ENCODE data around the gene EYA4. TPM values are rescaled to one million over a fixed set of nuclear protein-coding genes. Genes with fewer than 3 reads are reported as not detected.

EYA4 gene
- total RNA-seq, 1 donor from 2014 or later: 15.4 TPM

GRCh38 chr6:133241901-133242636, 912 bp downstream of the EYA4 start:
- Histone ChIP-seq H3K27ac (replicated peaks) (peak overlapping the region; percentile 89), H3K27me3 (ENCODE audit: low read depth) (peaks cover 69% of the 10 kb centered on the region)

GRCh38 chr6:133242637-133243585, 1.8 kb downstream of the EYA4 start:
- H3K36me3 ChIP-seq: no peaks in the 10 kb centered on the region
- DNase-seq: peak; percentile 18
- H3K4me1 ChIP-seq: peaks cover 39% of the 10 kb centered on the region
- H3K27ac ChIP-seq (replicated peaks): peak overlapping the region; percentile 89
- peaks cover 74% of the 10 kb centered on the region for H3K27me3 ChIP-seq (ENCODE audit: low read depth)
- peak overlapping the region; percentile 76 for H3K4me3 ChIP-seq
- no peaks in the 10 kb centered on the region for H3K9me3 ChIP-seq (replicated peaks)
- intact Hi-C loops (cut with micrococcal nuclease): no loop called here
- no peak for TF ChIP-seq CTCF (IDR thresholded peaks at IDR 0.05; ENCODE audit: borderline replicate concordance)

More at GRCh38 chr6:133241901-133242636, 912 bp downstream of the EYA4 start:
- no peaks in the 10 kb centered on the region for H3K36me3 ChIP-seq
- intact Hi-C loops (cut with micrococcal nuclease): no loop called here
- H3K9me3 ChIP-seq (replicated peaks): no peaks in the 10 kb centered on the region
- peaks cover 45% of the 10 kb centered on the region for H3K4me1 ChIP-seq
- no peak for TF ChIP-seq CTCF (IDR thresholded peaks at IDR 0.05; ENCODE audit: borderline replicate concordance)
- H3K4me3 ChIP-seq: peak overlapping the region; percentile 76
- DNase-seq: peak; percentile 19

- Histone ChIP-seq H3K27ac (replicated peaks) (peak overlapping the region; percentile 89), H3K27me3 (ENCODE audit: low read depth) (peaks cover 74% of the 10 kb centered on the region), H3K4me3 (peak overlapping the region; percentile 76), H3K4me1 (peaks cover 39% of the 10 kb centered on the region), H3K9me3 (replicated peaks) (no peaks in the 10 kb centered on the region), H3K36me3 (no peaks in the 10 kb centered on the region)
- no peak for TF ChIP-seq CTCF (IDR thresholded peaks at IDR 0.05; ENCODE audit: borderline replicate concordance)
- intact Hi-C loops (cut with micrococcal nuclease): no loop called here
- DNase-seq: no peak
These were observed 2.7 kb downstream of the EYA4 start for GRCh38 chr6:133243723-133244305.

GRCh38 chr6:133244519-133244918, 3.4 kb downstream of the EYA4 start:
- Histone ChIP-seq H3K27ac (replicated peaks) (peak overlapping the region; percentile 89), H3K27me3 (ENCODE audit: low read depth) (peaks cover 81% of the 10 kb centered on the region), H3K9me3 (replicated peaks) (no peaks in the 10 kb centered on the region), H3K4me1 (peaks cover 35% of the 10 kb centered on the region), H3K36me3 (no peaks in the 10 kb centered on the region), H3K4me3 (peak overlapping the region; percentile 76)
- TF ChIP-seq CTCF (IDR thresholded peaks at IDR 0.05; ENCODE audit: borderline replicate concordance): no peak
- intact Hi-C loops (cut with micrococcal nuclease): no loop called here
- DNase-seq: no peak

- peak overlapping the region; percentile 76 for H3K4me3 ChIP-seq
- no peak for TF ChIP-seq CTCF (IDR thresholded peaks at IDR 0.05; ENCODE audit: borderline replicate concordance)
- peaks cover 35% of the 10 kb centered on the region for H3K4me1 ChIP-seq
- H3K27ac ChIP-seq (replicated peaks): peak overlapping the region; percentile 89
- peaks cover 83% of the 10 kb centered on the region for H3K27me3 ChIP-seq (ENCODE audit: low read depth)
- intact Hi-C loops (cut with micrococcal nuclease): no loop called here
- no peak for DNase-seq
- no peaks in the 10 kb centered on the region for H3K9me3 ChIP-seq (replicated peaks)
- H3K36me3 ChIP-seq: no peaks in the 10 kb centered on the region
These were observed 3.9 kb downstream of the EYA4 start for GRCh38 chr6:133245007-133245406.

Measured in left ventricle myocardium inferior (tissue), 1 donor.